Fibroblast of peridontal ligament (primary cell): ENCODE results near the gene DBT.

Experiments used
- DNase-seq: peaks from one replicate; pipeline ENCODE4 v3.0.0-alpha.2; 2010; ENCODE audit errors: extremely low read depth

DBT gene

GRCh38 chr1:100198596-100198995, 51.0 kb downstream of the DBT start:
- DNase-seq = no peak

GRCh38 chr1:100188617-100189016, 61.0 kb downstream of the DBT start:
- DNase-seq = peak; percentile 98

- peak; percentile 52 for DNase-seq
These were observed 61.7 kb downstream of the DBT start for GRCh38 chr1:100187912-100188311.

- DNase-seq = no peak
These were observed 65.1 kb downstream of the DBT start for GRCh38 chr1:100184536-100184935.

DNA sequence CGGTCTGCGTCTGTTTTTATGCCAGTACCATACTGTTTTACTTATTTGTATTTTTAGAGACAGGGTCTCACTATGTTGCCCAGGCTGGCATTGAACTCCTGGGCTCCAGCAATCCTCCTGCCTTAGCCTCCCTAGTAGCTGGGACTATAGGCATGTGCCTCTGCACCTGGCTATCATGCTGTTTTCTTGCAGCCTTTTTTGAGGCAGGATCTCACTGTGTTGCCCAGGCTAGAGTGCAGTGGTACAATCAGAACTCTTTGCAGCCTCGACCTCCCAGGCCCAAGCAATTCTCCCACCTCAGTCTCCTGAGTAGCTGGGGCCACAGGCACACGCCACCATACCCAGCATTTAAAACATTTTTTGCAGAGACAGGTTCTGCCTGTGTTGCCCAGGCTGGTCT, 66.3 kb downstream of the DBT start:
- no peak for DNase-seq

- no peak for DNase-seq
These were observed 71.5 kb downstream of the DBT start, which contains the start of gene LRRC39 for GRCh38 chr1:100178091-100178490. TSS of gene LRRC39 (minus strand) at chr1:100178256. CDS start at chr1:100168516, 9,740 bp downstream.

DNA sequence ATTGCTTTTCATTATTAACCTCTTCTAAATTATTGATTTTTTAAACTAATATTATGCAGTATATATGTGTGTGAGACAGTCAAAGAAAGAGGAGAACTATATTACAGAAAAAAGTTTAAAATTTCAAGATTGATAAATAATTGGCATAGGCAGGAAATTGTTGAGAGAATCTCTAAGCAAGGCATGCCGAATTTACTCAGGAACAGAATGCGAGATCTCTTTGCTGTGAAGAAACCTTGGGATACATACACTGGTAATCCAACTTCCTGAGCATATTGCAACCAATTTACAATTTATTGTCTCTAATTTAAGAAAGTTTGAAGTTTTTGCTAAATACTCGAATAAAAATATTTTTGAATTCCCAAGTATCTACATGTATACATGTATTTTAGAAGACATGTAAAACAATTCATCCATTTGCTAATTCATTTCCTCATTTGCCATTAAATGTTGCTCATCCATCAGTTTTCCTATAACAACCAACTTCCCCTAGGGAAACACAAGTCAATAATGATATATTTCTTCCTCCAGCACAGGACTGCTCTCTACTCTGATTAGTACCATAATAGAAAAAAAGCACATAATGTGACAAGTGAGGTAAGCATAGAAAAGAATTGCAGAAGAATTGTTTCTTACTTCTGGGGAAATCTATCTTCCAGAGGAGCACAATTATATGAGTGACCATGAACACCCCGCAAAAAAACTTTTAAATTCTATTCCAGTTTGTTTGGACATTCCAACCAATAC, 72.2 kb downstream of the DBT start:
- DNase-seq = no peak

DNA sequence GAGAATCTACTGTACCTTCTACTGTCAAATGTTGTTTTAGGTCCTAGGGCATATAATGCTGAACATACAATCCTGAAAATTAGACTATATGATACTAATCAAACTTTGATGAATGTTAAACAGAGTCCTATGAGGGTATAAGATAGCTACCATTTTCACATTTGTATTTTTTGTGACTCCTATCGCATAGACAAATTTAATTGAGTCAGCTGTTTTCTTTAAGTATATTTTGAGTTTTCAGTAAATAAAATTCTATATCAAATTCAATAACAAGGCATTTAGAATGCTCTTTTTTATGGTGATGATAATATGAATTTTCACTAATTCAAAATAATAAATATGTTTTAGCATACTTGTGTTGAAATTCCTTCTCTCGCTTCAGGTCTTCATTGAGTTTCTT, 81.6 kb downstream of the DBT start:
- DNase-seq = no peak

- no peak for DNase-seq
These were observed 84.9 kb downstream of the DBT start for GRCh38 chr1:100164702-100165101.

GRCh38 chr1:100164216-100164615, 85.4 kb downstream of the DBT start:
- DNase-seq = peak; percentile 97

GRCh38 chr1:100162881-100163280, 86.8 kb downstream of the DBT start:
- DNase-seq = no peak

DNA sequence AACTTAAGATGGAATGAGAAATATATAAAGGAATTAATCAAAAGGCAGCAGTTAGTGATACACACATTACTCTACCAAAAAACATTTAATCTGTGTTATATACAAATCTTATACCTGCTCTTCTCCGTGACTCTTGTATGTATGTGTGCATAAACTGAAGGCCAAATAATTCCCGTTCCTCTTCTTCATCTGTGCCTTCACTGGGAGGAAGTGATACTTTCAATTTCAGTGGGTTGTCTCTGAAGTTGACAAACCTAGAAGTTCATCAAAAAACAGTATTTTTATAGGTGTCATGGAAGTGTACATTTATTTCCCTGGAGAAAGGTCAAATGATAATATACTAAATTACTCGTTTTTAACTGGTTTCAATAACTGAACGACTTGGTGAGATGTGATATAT, 97.4 kb downstream of the DBT start:
- no peak for DNase-seq

DNA sequence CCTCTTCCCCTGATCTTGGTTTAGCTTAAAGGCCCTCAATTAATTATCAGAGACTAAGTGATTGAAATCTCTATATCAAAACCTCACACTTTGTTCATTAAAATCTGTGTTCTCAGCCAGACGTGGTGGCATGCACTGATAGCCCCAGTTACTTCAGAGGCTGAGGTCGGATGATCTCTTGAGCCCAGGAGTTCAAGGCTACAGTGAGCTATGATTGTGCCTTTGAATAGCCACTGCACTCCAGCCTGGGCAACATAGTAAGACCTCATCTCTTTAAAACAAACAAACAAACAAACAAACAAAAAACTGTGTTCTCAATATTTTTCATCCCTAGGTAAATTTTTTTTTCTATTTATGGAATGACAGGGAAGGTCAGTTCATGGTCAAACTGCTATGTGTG, 98.0 kb downstream of the DBT start:
- DNase-seq = no peak

GRCh38 chr1:100147875-100148274, 101.8 kb downstream of the DBT start:
- no peak for DNase-seq

DNA sequence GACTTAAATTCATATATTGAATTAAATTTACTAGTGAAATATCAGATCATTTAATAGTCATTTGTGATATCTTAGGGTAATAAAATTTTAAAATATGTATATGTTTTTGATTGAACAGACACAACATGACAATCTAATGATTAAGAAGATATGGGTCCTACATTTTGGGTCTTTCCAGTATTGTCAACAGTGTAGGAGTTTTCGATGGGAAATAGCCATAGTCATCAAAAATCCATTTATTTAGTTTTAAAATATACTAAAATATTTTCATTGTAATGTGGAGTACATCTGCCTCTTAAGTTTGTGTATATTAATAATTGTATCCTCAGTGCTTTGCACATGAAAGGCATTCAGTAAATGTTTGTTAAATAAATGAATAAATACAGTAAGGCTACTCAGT, 102.7 kb downstream of the DBT start:
- DNase-seq = no peak

DNA sequence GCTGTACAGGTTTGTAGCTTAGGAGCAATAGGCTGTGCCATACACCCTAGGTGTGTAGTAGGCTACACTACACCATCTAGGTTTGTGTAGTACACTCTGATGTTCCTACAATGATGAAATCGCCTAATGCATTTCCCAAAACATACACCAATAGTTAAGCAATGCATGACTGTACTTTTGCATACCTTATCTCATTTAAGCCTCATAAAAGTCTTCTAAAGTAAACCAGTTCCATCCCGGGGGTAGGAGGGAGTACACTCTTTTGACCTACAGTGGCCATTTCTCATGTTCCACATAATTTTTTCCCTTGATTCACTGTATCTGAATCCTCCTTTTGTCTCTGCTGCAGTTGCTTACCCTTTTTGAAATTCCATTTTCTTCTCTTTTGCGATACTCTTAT, 104.5 kb downstream of the DBT start:
- no peak for DNase-seq

DNA sequence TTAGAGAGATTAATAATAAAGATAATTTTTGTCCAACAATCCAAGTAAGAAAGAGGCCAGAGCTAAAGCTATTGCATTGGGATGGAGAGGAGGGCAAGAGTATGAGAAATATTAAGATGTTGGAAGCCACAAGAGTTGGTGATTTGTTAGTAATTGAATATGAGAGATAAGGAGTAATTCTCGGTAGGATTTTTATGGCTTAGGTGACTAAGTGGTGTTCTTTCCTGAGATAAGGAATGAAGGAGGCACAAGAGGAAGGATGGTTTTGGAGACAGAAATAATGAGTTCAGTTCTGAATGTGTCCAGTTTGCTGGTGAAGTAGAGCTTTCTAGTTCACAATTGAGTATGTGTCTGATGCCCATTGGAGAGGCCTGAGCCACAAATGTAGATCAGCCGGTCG, 107.3 kb downstream of the DBT start:
- DNase-seq = no peak

DNA sequence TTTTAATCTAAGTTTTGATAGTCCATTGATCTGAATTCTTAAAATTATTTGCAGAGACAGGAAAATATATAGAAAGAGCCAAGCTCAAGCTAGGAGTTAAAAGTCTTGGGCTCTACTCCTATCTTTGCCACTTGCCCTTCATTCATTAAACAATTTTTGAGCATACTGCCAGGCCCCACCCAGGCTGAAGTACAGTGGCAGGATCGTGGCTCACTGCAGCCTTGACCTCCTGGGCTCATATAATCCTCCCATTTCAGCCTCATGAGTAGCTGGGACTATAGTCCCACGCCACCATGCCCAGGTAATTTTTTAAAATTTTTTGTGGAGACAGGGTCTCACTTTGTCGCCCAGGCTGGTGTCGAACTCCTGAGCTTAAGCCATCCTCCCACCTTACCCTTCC, 108.4 kb downstream of the DBT start:
- no peak for DNase-seq

GRCh38 chr1:100137602-100138001, 112.0 kb downstream of the DBT start:
- no peak for DNase-seq
